HCT116 (cell line): ENCODE data around the gene RPTOR. TPM values are rescaled to one million over a fixed set of nuclear protein-coding genes. Genes with fewer than 3 reads are reported as not detected.

Experiments used
- ATAC-seq: fragments of 200-7000 bp; cut with Tn5 transposase; 2 replicates; pipeline ENCODE4 v1.9.1; 2020; ENCODE audit warnings: mild to moderate bottlenecking, moderate library complexity
- BruUV-seq: library from RNA; stranded (reverse); fragments of 400-500 nt; replicated peaks from 2 replicates; lab custom pipeline; 2021; lab: Mats Ljungman, UMichigan
- CTCF ChIA-PET: fragments of 300-600 bp; sonication (Branson Sonifier 250); formaldehyde crosslinking; loops from one replicate; lab custom pipeline; 2021; ENCODE audit warnings: antibody characterized with exemption; lab: Charles Lee
- POLR2A ChIA-PET: fragments of 300-600, 350-600 bp; sonication (Branson Sonifier 250); formaldehyde crosslinking; loops from one replicate; lab custom pipeline; 2021; ENCODE audit warnings: antibody characterized with exemption; lab: Charles Lee
- RAD21 ChIA-PET, 2 experiments: fragments of 300-600 bp; sonication (Branson Sonifier 250); formaldehyde crosslinking; loops; one replicate each; lab custom pipeline; 2023; ENCODE audit warnings: low total read pairs in 2 of 2; ENCODE audit not compliant: uncharacterized antibody in 2 of 2, unreplicated experiment in 2 of 2, low non-redundant PET in 1 of 2; lab: Charles Lee
- DNase-seq: peaks from one replicate; pipeline ENCODE4 v3.0.0-alpha.2; 2010; ENCODE audit warnings: low read depth, low spot score
- H2AFZ ChIP-seq: fragments of 200-600 bp; shearing (Covaris generic), sonication (generic); 2 replicates; pipeline ENCODE4 v1.6.1; 2017; ENCODE audit warnings: low read depth, mixed run types, mixed read lengths, antibody characterized with exemption, low read length; ENCODE audit not compliant: poor library complexity, severe bottlenecking
- H3K27ac ChIP-seq: 2 replicates; pipeline ENCODE4 v1.5.1; 2012; ENCODE audit warnings: low read depth, low read length
- H3K27me3 ChIP-seq: fragments of 200-600 bp; sonication (generic); 2 replicates; pipeline ENCODE4 v1.6.1; 2016; ENCODE audit warnings: mixed run types, low read length, mixed read lengths; ENCODE audit not compliant: insufficient read depth
- H3K36me3 ChIP-seq, 2 experiments: fragments of 200-500 bp in 1 of 2; fragments of 200-600 bp in 1 of 2; sonication (Bioruptor generic) in 1 of 2; sonication (generic) in 1 of 2; 2 replicates each; pipeline versions ENCODE4 v1.5.1 to v1.6.1; 2014 to 2016; ENCODE audit warnings: low read length in 2 of 2, inconsistent platforms in 1 of 2, mixed read lengths in 1 of 2, mixed run types in 1 of 2; ENCODE audit not compliant: insufficient read depth in 2 of 2, control insufficient read depth in 1 of 2
- H3K4me1 ChIP-seq, 2 experiments: fragments of 200-600 bp in 1 of 2; sonication (generic) in 1 of 2; 2 replicates each; pipeline versions ENCODE4 v1.5.1 to v1.6.1; 2012 to 2017; ENCODE audit warnings: low read length in 2 of 2, inconsistent platforms in 1 of 2, mild to moderate bottlenecking in 1 of 2, mixed read lengths in 1 of 2, mixed run types in 1 of 2, moderate library complexity in 1 of 2; ENCODE audit not compliant: insufficient read depth in 2 of 2, control insufficient read depth in 1 of 2
- H3K4me2 ChIP-seq: fragments of 200-600 bp; sonication (generic); 2 replicates; pipeline ENCODE4 v1.6.1; 2017; ENCODE audit warnings: mixed run types, low read length, mixed read lengths
- H3K4me3 ChIP-seq, 2 experiments: fragments of 200-600 bp in 1 of 2; sonication (generic) in 1 of 2; replicated peaks in 1 of 2; 2 replicates each; pipeline ENCODE4 v1.5.1; 2011 to 2016; ENCODE audit warnings: low read length in 2 of 2, control low read depth in 1 of 2, low read depth in 1 of 2, mild to moderate bottlenecking in 1 of 2, mixed read lengths in 1 of 2, mixed run types in 1 of 2
- H3K79me2 ChIP-seq: fragments of 200-600 bp; sonication (generic); 2 replicates; pipeline ENCODE4 v1.6.1; 2017; ENCODE audit warnings: mild to moderate bottlenecking, mixed run types, low read length, moderate library complexity, mixed read lengths; ENCODE audit not compliant: insufficient read depth
- H3K9ac ChIP-seq: fragments of 200-600 bp; sonication (generic); 2 replicates; pipeline ENCODE4 v1.6.1; 2016; ENCODE audit warnings: low read length, mixed read lengths
- H3K9me2 ChIP-seq: fragments of 200-600 bp; sonication (generic), shearing (Covaris generic); 2 replicates; pipeline ENCODE4 v1.6.1; 2017; ENCODE audit warnings: mixed run types, mild to moderate bottlenecking, moderate library complexity; ENCODE audit not compliant: insufficient read depth
- H3K9me3 ChIP-seq, 2 experiments: fragments of 200-500 bp in 1 of 2; fragments of 200-600 bp in 1 of 2; sonication (Bioruptor generic) in 1 of 2; sonication (generic) in 1 of 2; 2 replicates each; pipeline ENCODE4 v1.6.1; 2014 to 2017; ENCODE audit warnings: low read length in 2 of 2, mixed read lengths in 2 of 2, inconsistent platforms in 1 of 2, low read depth in 1 of 2, mild to moderate bottlenecking in 1 of 2, mixed run types in 1 of 2, moderate library complexity in 1 of 2; ENCODE audit not compliant: control insufficient read depth in 1 of 2, insufficient read depth in 1 of 2
- H4K20me1 ChIP-seq: fragments of 200-600 bp; sonication (generic), shearing (Covaris generic); 2 replicates; pipeline ENCODE4 v1.6.1; 2017; ENCODE audit warnings: mixed run types, mild to moderate bottlenecking, moderate library complexity; ENCODE audit not compliant: insufficient read depth
- CTCF ChIP-seq, 3 experiments: fragments of 200-600 bp in 1 of 3; sonication (generic) in 1 of 3; IDR thresholded peaks in 2 of 3; conservative IDR thresholded peaks in 1 of 3; 2 replicates each; pipeline ENCODE4 v1.5.1; 2012 to 2017; ENCODE audit warnings: low read depth in 2 of 3, low read length in 2 of 3, antibody characterized with exemption in 1 of 3, borderline replicate concordance in 1 of 3, control low read depth in 1 of 3, mild to moderate bottlenecking in 1 of 3, mixed read lengths in 1 of 3, mixed run types in 1 of 3, moderate library complexity in 1 of 3; ENCODE audit not compliant: insufficient read depth in 1 of 3
- FOSL1 ChIP-seq: IDR thresholded peaks from 2 replicates; pipeline ENCODE4 v1.6.1; 2012; ENCODE audit warnings: low read depth
- intact Hi-C: fragments of 100-400 bp; cut with micrococcal nuclease; formaldehyde crosslinking; loops from 2 replicates; pipeline ENCODE4 v1.10.0; 2022
- total RNA-seq: library from RNA; stranded (reverse); gene quantifications from one replicate; pipeline ENCODE4 v1.2.1, GENCODE V29; 2021; ENCODE audit not compliant: unreplicated experiment

RPTOR gene
- total RNA-seq, 1 experiment from 2014 or later = 69.5 TPM

- Histone ChIP-seq H3K9me2 (no peaks in the 10 kb centered on the region), H3K79me2 (no peaks in the 10 kb centered on the region), H2AFZ (no peak overlapping the region), H3K27ac (no peak overlapping the region), H3K4me2 (no peak overlapping the region), H4K20me1 (no peaks in the 10 kb centered on the region), H3K4me3 (no peak overlapping the region), H3K27me3 (no peaks in the 10 kb centered on the region), H3K9ac (no peak overlapping the region), H3K9me3 (no peaks in the 10 kb centered on the region), H3K36me3 (no peaks in the 10 kb centered on the region; a peak in 1 of 4 replicates), H3K4me1 (no peaks in the 10 kb centered on the region; a peak in 1 of 4 replicates)
- ChIA-PET CTCF (no interaction called here), POLR2A (no interaction called here), RAD21 (interaction anchor here in 1 of 2 experiments (0.6 kb wide), 1 partner anchor 181 kb away, joined by 5 read pairs; no protein-coding TSS in a partner anchor)
- no peak for ATAC-seq
- TF ChIP-seq CTCF (IDR thresholded peaks at IDR 0.05 in 2 of 3, conservative IDR thresholded peaks at IDR 0.05 in 1 of 3; ENCODE audit: borderline replicate concordance in 1 of 3, insufficient read depth in 1 of 3, low read depth in 2 of 3, low read length in 2 of 3) (peak in 2 of 3 experiments; percentile 18 to 22; a peak in 1 of 6 replicates), FOSL1 (no peak)
- BruUV-seq = no TSS peak
- no peak for DNase-seq
- intact Hi-C loops = no loop called here
Observed at GRCh38 chr17:80961541-80962330, 417.1 kb downstream of the RPTOR start.
